Fibroblast of pulmonary artery (primary cell): Measurements from ENCODE around the gene OVCA2.

Experiments
- DNase-seq: peaks from one replicate; pipeline ENCODE4 v3.0.0-alpha.2; 2010; ENCODE audit warnings: low read depth
- H3K4me3 ChIP-seq: replicated peaks from 2 replicates; pipeline ENCODE4 v1.5.1; 2011; ENCODE audit warnings: low read depth, mild to moderate bottlenecking, control low read depth, low read length, moderate library complexity
- CTCF ChIP-seq: IDR thresholded peaks from 2 replicates; pipeline ENCODE4 v1.5.1; 2011; ENCODE audit warnings: mild to moderate bottlenecking, control low read depth, low read length, inconsistent platforms; ENCODE audit errors: missing control alignments

OVCA2 gene

GRCh38 chr17:2050300-2051060 lies 8.7 kb downstream of the OVCA2 start:
- TF ChIP-seq CTCF, result no peak
- H3K4me3 ChIP-seq, result peak overlapping the region; percentile 36
- DNase-seq, result peak; percentile 73

- no peak overlapping the region for H3K4me3 ChIP-seq
- no peak for TF ChIP-seq CTCF
- no peak for DNase-seq
Measured at GRCh38 chr17:2051061-2051932, 9.5 kb downstream of the OVCA2 start.

- TF ChIP-seq CTCF, result no peak
Measured at GRCh38 chr17:2051933-2052559, 10.2 kb downstream of the OVCA2 start.

GRCh38 chr17:2053380-2054261 lies 11.8 kb downstream of the OVCA2 start:
- peak; percentile 47 for TF ChIP-seq CTCF
- peak; percentile 72 for DNase-seq

More at GRCh38 chr17:2051933-2052559, 10.2 kb downstream of the OVCA2 start:
- no peak overlapping the region for H3K4me3 ChIP-seq
- no peak for DNase-seq

GRCh38 chr17:2054262-2054511 lies 12.4 kb downstream of the OVCA2 start:
- peak overlapping the region; percentile 64 for H3K4me3 ChIP-seq
- no peak for TF ChIP-seq CTCF
- no peak for DNase-seq

More at GRCh38 chr17:2053380-2054261, 11.8 kb downstream of the OVCA2 start:
- peak overlapping the region; percentile 64 for H3K4me3 ChIP-seq
